GM18519 (cell line): Measurements from ENCODE around the gene FER.
"Not testable (repeated sequence)": the region's sequence is repeated elsewhere in the genome, so short reads cannot be mapped to it uniquely, and the experiment has no call there.

Experiments used
- ATAC-seq: cut with Tn5 transposase; IDR thresholded peaks from one replicate; pipeline ENCODE4 v1.9.1; 2021; ENCODE audit warnings: mild to moderate bottlenecking, moderate library complexity; ENCODE audit not compliant: unreplicated experiment, low FRiP score

Gene FER

GRCh38 chr5:108743846-108744245, 3.9 kb upstream of the FER start:
- ATAC-seq = no peak

GRCh38 chr5:108747111-108747773, 455 bp upstream of the FER start:
- no peak for ATAC-seq

GRCh38 chr5:108748401-108749127, 867 bp downstream of the FER start:
- ATAC-seq = peak; percentile 94

- ATAC-seq = peak; percentile 14
These were observed 1.6 kb downstream of the FER start for GRCh38 chr5:108749128-108749861.

- no peak for ATAC-seq
These were observed 5.6 kb downstream of the FER start for GRCh38 chr5:108753331-108753730.

- ATAC-seq = no peak
These were observed 6.2 kb downstream of the FER start for GRCh38 chr5:108753877-108754276.

- no peak for ATAC-seq
These were observed 12.8 kb downstream of the FER start for GRCh38 chr5:108760512-108760911.

GRCh38 chr5:108762660-108763059, 15.0 kb downstream of the FER start:
- no peak for ATAC-seq

- ATAC-seq = no peak
These were observed 15.7 kb downstream of the FER start for GRCh38 chr5:108763222-108763916.

- no peak for ATAC-seq
These were observed 17.9 kb downstream of the FER start for GRCh38 chr5:108765647-108766046.

GRCh38 chr5:108766916-108767315, 19.2 kb downstream of the FER start:
- ATAC-seq = not testable (repeated sequence)

GRCh38 chr5:108769352-108769751, 21.7 kb downstream of the FER start:
- no peak for ATAC-seq

- ATAC-seq = no peak
These were observed 24.9 kb downstream of the FER start for GRCh38 chr5:108772626-108773025.

- no peak for ATAC-seq
These were observed 25.6 kb downstream of the FER start for GRCh38 chr5:108773330-108773729.

- ATAC-seq = not testable (repeated sequence)
These were observed 26.4 kb downstream of the FER start for GRCh38 chr5:108774079-108774478.

- ATAC-seq = not testable (repeated sequence)
These were observed 29.9 kb downstream of the FER start for GRCh38 chr5:108777582-108777981.

- not testable (repeated sequence) for ATAC-seq
These were observed 36.9 kb downstream of the FER start for GRCh38 chr5:108784577-108784976.

- ATAC-seq = no peak
These were observed 39.2 kb downstream of the FER start for GRCh38 chr5:108786806-108787483.

GRCh38 chr5:108788142-108788541, 40.4 kb downstream of the FER start:
- no peak for ATAC-seq

- no peak for ATAC-seq
These were observed 45.5 kb downstream of the FER start for GRCh38 chr5:108793207-108793606.
